GM23248 (cell line): Measurements from ENCODE around the gene ABHD2.

Experiments used
- EZH2 ChIP-seq: fragments of 200-600 bp; sonication (generic); IDR thresholded peaks from 2 replicates; pipeline ENCODE4 v1.6.1; 2018; ENCODE audit warnings: antibody characterized with exemption, mild to moderate bottlenecking; ENCODE audit not compliant: insufficient read depth, poor library complexity, severe bottlenecking
- EZH2phosphoT487 ChIP-seq: fragments of 200-600 bp; sonication (generic); IDR thresholded peaks from 2 replicates; pipeline ENCODE4 v1.6.1; 2018; ENCODE audit warnings: antibody characterized with exemption, moderate library complexity, mild to moderate bottlenecking, low read depth; ENCODE audit not compliant: insufficient read depth

GRCh38 chr15:89248584-89248983 lies 160.3 kb downstream of the ABHD2 start:
- no peak for TF ChIP-seq EZH2phosphoT487
- TF ChIP-seq EZH2: no peak
